Endothelial cell of umbilical vein (primary cell): ENCODE measurements around the gene NR6A1. TPM values are rescaled to one million over a fixed set of nuclear protein-coding genes. Genes with fewer than 3 reads are reported as not detected.
A peak's percentile ranks its signal among the peaks of the same experiment; 100 is the strongest.

Source experiments
- BruUV-seq: library from RNA; stranded (reverse); fragments of 400-500 nt; replicated peaks from 2 replicates; lab custom pipeline; 2021; lab: Mats Ljungman, UMichigan
- CTCF ChIA-PET: fragments of 300-600, 350-600 bp; sonication (Branson Sonifier 250); formaldehyde crosslinking; loops from one replicate; lab custom pipeline; 2021; ENCODE audit warnings: antibody characterized with exemption, inconsistent platforms; lab: Charles Lee
- POLR2A ChIA-PET: fragments of 300-600, 350-600 bp; sonication (Branson Sonifier 250); formaldehyde crosslinking; loops from one replicate; lab custom pipeline; 2021; ENCODE audit warnings: antibody characterized with exemption, inconsistent platforms; lab: Charles Lee
- DNase-seq: peaks from one replicate; pipeline ENCODE4 v3.0.0-alpha.2; 2011; ENCODE audit warnings: low read depth, low spot score
- FAIRE-seq: peaks from 2 replicates; lab custom pipeline; 2011; peaks lifted over from hg19 to GRCh38; lab: Jason Lieb, UNC
- H2AFZ ChIP-seq: 2 replicates; pipeline ENCODE4 v1.6.0; 2012; ENCODE audit warnings: low read depth, low read length, control low read depth, inconsistent platforms
- H3K27ac ChIP-seq: 2 replicates; pipeline ENCODE4 v1.5.1; 2011; ENCODE audit warnings: low read depth, mild to moderate bottlenecking, control low read depth, low read length, moderate library complexity; ENCODE audit not compliant: insufficient read depth
- H3K27me3 ChIP-seq, 2 experiments: 2 replicates each; pipeline versions ENCODE4 v1.6.0 to v1.6.1; 2011; ENCODE audit warnings: low read length in 2 of 2, mixed read lengths in 1 of 2; ENCODE audit not compliant: control insufficient read depth in 2 of 2, insufficient read depth in 2 of 2
- H3K36me3 ChIP-seq, 2 experiments: 2 replicates in 1 of 2; 3 replicates in 1 of 2; pipeline ENCODE4 v1.5.1; 2011; ENCODE audit warnings: low read length in 2 of 2, mild to moderate bottlenecking in 1 of 2, moderate library complexity in 1 of 2; ENCODE audit not compliant: control insufficient read depth in 2 of 2, insufficient read depth in 2 of 2; ENCODE audit errors: extremely low read depth in 1 of 2
- H3K4me1 ChIP-seq: 3 replicates; pipeline ENCODE4 v1.5.1; 2011; ENCODE audit warnings: mild to moderate bottlenecking, low read length; ENCODE audit not compliant: control insufficient read depth, insufficient read depth; ENCODE audit errors: extremely low read depth
- H3K4me2 ChIP-seq: 2 replicates; pipeline ENCODE4 v1.6.1; 2011; ENCODE audit warnings: low read length, control low read depth, mixed read lengths; ENCODE audit not compliant: insufficient read depth
- H3K4me3 ChIP-seq, 3 experiments: fragments of 200-600 bp in 1 of 3; sonication (generic), shearing (Covaris generic) in 1 of 3; replicated peaks in 1 of 3; 2 replicates each; pipeline ENCODE4 v1.5.1; 2011 to 2016; ENCODE audit warnings: control low read depth in 3 of 3, low read length in 3 of 3, mild to moderate bottlenecking in 2 of 3, inconsistent platforms in 1 of 3, low read depth in 1 of 3, moderate library complexity in 1 of 3; ENCODE audit not compliant: insufficient read depth in 1 of 3
- H3K79me2 ChIP-seq: 2 replicates; pipeline ENCODE4 v1.6.0; 2012; ENCODE audit warnings: low read length, inconsistent platforms; ENCODE audit not compliant: control insufficient read depth, insufficient read depth
- H3K9ac ChIP-seq: replicated peaks from 2 replicates; pipeline ENCODE3; 2011; ENCODE audit warnings: low read length, control low read depth; ENCODE audit not compliant: insufficient read depth; ENCODE audit errors: extremely low read depth
- H3K9me1 ChIP-seq: replicated peaks from 3 replicates; pipeline ENCODE4 v1.6.0; 2011; ENCODE audit warnings: mild to moderate bottlenecking, low read length; ENCODE audit not compliant: control insufficient read depth, insufficient read depth; ENCODE audit errors: extremely low read depth
- H3K9me3 ChIP-seq: replicated peaks from 2 replicates; pipeline ENCODE4 v1.5.1; 2012; ENCODE audit warnings: low read length, inconsistent platforms; ENCODE audit not compliant: control insufficient read depth, insufficient read depth
- H4K20me1 ChIP-seq: replicated peaks from 2 replicates; pipeline ENCODE3; 2011; ENCODE audit warnings: mild to moderate bottlenecking, low read length; ENCODE audit not compliant: control insufficient read depth, insufficient read depth; ENCODE audit errors: extremely low read depth
- EZH2 ChIP-seq: IDR thresholded peaks from 2 replicates; pipeline ENCODE4 v1.6.1; 2012; ENCODE audit warnings: borderline replicate concordance, low read depth, mild to moderate bottlenecking, moderate library complexity, low read length, inconsistent platforms; ENCODE audit not compliant: severe bottlenecking
- FOS ChIP-seq: IDR thresholded peaks from 2 replicates; pipeline ENCODE4 v1.6.1; 2011; ENCODE audit warnings: mild to moderate bottlenecking, low read length, moderate library complexity, borderline replicate concordance; ENCODE audit not compliant: insufficient read depth
- GATA2 ChIP-seq: IDR thresholded peaks from 2 replicates; pipeline ENCODE4 v1.7.0; 2011; ENCODE audit warnings: low read depth, mild to moderate bottlenecking, moderate library complexity, mixed read lengths, low read length; ENCODE audit not compliant: insufficient read length, insufficient read depth
- JUN ChIP-seq: IDR thresholded peaks from 2 replicates; pipeline ENCODE4 v1.6.1; 2011; ENCODE audit warnings: borderline replicate concordance, low read depth; ENCODE audit not compliant: insufficient read length, insufficient read depth
- POLR2A ChIP-seq: IDR thresholded peaks from 2 replicates; pipeline ENCODE4 v1.6.1; 2012; ENCODE audit warnings: low read depth, mild to moderate bottlenecking, control low read depth, low read length
- dilution Hi-C: fragments of 300-500 bp; cut with MboI; formaldehyde crosslinking; loops from one replicate; pipeline ENCODE4 v1.15.0; 2019; ENCODE audit warnings: low sequenced_read_pairs; ENCODE audit not compliant: extremely low pct_ligation_motif_present
- intact Hi-C: fragments of 100-400 bp; cut with micrococcal nuclease; formaldehyde crosslinking; loops from one replicate; pipeline ENCODE4 v1.10.0; 2022
- polyA plus RNA-seq, 4 experiments: library from polyadenylated mRNA; depleted of rRNA in 3 of 4; stranded (reverse) in 3 of 4; unstranded in 1 of 4; fragments of >200 nt; gene quantifications; 2 replicates each; pipeline versions ENCODE4 v1.2.1 to v1.2.3, GENCODE V29; 2011 to 2012; ENCODE audit warnings: missing spikeins in 1 of 4
- total RNA-seq: library from RNA; stranded (reverse); gene quantifications from 2 replicates; pipeline ENCODE4 v1.2.3, GENCODE V29; 2021

The NR6A1 gene
- total and polyA plus RNA-seq, 2 donors (not counting 3 experiments of a cell fraction or from before 2014, with no cell fraction given) = 0.17 to 1.2 TPM

- H3K27ac ChIP-seq = no peak overlapping the region
- H3K79me2 ChIP-seq = no peaks in the 10 kb centered on the region
- no peak overlapping the region for H3K9ac ChIP-seq
- ChIA-PET CTCF (interaction anchor here (0.6 to 1.5 kb wide), 3 partner anchors 9 to 44 kb away, joined by 3 to 4 read pairs (median 3); no protein-coding TSS in a partner anchor), POLR2A (no interaction called here)
- no peak overlapping the region for H3K4me3 ChIP-seq
- H2AFZ ChIP-seq = no peak overlapping the region
- peaks cover 20 to 31% of the 10 kb centered on the region in 2 experiments for H3K27me3 ChIP-seq
- dilution Hi-C loops = no loop called here
- no peaks in the 10 kb centered on the region for H3K9me1 ChIP-seq
- FAIRE-seq (no peak), DNase-seq (no peak)
- no peak overlapping the region for H3K4me2 ChIP-seq
- no peak for TF ChIP-seq POLR2A
- TF ChIP-seq FOS = no peak
- TF ChIP-seq GATA2 = no peak
- peak; percentile 66 for TF ChIP-seq EZH2
- no peaks in the 10 kb centered on the region for H3K36me3 ChIP-seq
- H3K4me1 ChIP-seq = no peaks in the 10 kb centered on the region
- H4K20me1 ChIP-seq = no peaks in the 10 kb centered on the region
- BruUV-seq = no TSS peak
- no peaks in the 10 kb centered on the region for H3K9me3 ChIP-seq
- intact Hi-C loops = no loop called here
Observed at GRCh38 chr9:124477648-124478285, 293.3 kb downstream of the NR6A1 start.

DNA sequence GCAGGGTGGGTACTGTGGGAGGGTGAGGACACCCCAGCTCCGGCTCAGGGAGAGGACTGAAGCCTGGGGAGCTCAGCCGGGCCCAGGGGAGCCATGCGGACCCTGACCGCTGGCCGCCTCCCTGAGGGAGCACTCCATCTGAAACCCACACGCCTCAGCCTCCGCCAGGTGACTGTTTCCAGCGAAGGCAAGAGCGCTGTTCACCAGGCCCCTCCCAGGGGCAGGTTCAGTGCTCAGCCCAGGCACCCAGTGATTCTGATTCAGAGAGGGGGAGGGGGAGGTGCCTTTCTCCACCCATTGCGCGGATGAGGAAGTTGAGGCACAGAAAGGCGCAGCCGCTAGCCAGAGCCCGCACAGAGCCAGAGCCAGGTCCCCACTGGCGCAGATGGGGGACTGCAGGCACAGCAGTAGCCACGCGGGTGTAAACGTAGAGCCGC lies 293.9 kb downstream of the NR6A1 start:
- Histone ChIP-seq H3K9me3 (no peaks in the 10 kb centered on the region), H3K27me3 (peaks cover 20 to 31% of the 10 kb centered on the region in 2 experiments), H3K9me1 (no peaks in the 10 kb centered on the region), H3K4me1 (no peaks in the 10 kb centered on the region), H3K9ac (no peak overlapping the region), H3K36me3 (no peaks in the 10 kb centered on the region), H3K27ac (no peak overlapping the region), H2AFZ (no peak overlapping the region), H3K4me3 (no peak overlapping the region), H4K20me1 (no peaks in the 10 kb centered on the region), H3K79me2 (no peaks in the 10 kb centered on the region), H3K4me2 (no peak overlapping the region)
- intact Hi-C loops (no loop called here), dilution Hi-C loops (no loop called here)
- no TSS peak for BruUV-seq
- FAIRE-seq = no peak
- ChIA-PET POLR2A (no interaction called here), CTCF (interaction anchor here (1.5 kb wide), 1 partner anchor 10 kb away, joined by 4 read pairs; no protein-coding TSS in a partner anchor)
- no peak for DNase-seq
- peak; percentile 49 for TF ChIP-seq EZH2
- no peak for TF ChIP-seq JUN
